ENCODE measurements around the gene CCDC187.
"Not testable (repeated sequence)": the region's sequence is repeated elsewhere in the genome, so short reads cannot be mapped to it uniquely, and the experiment has no call there.

The CCDC187 gene

DNA sequence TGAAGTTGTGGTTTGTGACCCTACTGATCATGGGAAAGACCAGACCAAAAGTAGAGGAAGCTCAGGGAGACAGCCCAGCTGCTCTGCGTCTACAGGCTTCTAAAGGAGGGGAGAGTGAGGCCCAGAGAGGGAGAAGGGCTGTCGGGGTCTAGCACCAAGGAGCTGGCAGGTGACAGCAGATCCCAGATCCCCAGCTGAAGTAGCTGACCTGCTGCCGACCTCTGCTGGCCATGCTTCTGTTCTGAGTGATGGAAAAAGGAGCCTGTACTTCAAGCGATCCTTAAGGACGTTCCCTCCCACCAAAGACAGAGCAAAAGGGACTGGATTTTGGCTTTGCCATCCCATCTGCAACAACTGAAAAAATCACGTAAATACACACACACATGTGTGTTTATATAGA is 35.6 kb downstream of the CCDC187 start:
- DNase-seq, result peak in 2 of 51 donors; percentile 11 to 13

DNA sequence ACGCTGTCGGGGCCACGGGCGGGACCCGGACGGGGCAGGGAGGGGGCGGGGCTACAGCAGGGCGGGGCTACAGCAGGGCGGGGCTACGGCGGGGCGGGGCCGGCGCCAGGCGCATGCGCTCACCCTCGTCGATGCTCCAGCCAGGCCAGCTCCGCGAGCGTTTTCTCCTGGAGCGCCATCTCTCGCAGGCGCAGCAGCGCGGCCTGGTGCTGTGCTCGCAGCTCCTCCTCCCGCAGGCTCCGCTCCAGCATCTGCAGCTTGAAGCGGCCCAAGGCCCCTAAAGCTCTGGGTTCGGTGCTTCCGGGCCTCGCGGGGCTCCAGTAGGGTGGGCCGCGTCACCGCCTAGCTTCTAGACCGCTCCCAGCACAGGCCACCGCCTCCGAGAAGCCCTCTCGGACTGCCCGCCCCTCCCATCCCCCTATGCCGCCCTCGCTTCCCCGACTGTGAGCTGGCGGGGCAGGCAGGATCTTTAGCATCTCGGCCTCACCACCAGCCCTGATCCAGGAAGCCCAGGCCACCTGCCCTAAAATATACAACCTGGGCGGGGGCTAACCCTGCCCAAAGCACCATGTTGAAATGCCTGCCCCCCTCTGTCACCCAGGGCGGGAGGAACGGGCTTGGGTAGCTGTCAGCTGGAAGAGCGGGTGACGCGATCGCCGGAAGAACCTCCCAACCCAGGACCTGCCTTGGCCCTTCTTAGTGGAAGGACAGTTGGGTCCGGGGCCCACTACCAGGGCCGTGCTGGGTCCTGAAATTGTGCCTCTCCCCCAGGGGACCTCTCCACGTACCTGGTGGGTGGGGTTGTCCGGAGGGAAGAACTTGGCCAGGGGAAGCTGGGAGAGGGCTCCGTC is 36.4 kb downstream of the CCDC187 start:
- peak in 49 of 51 donors; percentile 10 to 88 (median 71) for DNase-seq

GRCh38 chr9:136266641-136267040 is 37.3 kb downstream of the CCDC187 start:
- DNase-seq, result not testable (repeated sequence)

GRCh38 chr9:136265561-136266355 is 38.1 kb downstream of the CCDC187 start:
- no peak for DNase-seq

DNA sequence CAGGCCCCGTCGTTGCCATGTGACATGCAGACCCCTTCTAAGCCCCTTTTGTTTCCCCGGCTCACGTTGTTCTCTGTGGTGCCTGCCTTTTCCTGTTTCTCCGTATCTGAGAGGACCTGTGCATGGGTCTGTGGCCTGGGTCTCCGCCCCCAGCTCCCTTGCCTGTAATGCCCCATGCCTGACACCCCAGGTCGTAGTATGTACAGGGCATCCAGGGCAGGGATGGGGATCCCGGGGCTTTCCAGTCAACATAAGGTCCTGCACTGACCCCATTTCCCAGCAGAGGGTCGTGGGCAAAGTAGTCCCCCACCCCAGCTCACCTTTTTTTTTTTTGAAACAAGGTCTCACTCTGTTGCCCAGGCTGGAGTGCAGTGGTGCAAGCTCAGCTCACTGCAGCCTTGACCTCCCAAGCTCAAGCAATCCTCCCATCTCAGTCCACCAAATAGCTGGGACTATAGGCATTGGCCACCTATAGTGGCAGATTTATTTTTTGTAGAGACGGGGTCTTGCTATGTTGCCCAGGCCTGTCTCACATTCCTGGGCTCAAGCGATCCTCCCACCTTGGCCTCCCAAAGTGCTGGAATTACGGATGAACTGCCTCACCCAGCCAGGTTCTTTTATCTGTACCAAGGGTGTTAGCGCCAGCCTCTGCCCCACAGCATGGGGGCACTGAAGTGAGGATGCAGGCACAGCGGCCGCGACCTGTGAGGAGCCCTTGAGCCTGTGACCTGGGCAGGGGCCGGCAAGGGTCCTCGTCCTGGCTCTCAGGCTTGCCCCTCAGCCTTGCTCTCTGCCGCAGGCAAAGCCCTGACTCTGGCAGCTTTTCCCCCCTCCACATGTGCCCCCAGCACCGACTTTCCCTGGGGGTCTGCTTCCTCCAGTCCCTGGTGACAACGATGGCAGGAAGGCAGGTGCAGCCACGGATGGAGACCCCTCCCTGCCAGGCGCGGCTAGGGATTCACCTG is 39.2 kb downstream of the CCDC187 start:
- no peak for DNase-seq

GRCh38 chr9:136264031-136264430 is 39.9 kb downstream of the CCDC187 start:
- no peak for DNase-seq

- DNase-seq, result no peak
Measured at GRCh38 chr9:136262671-136263178, 41.2 kb downstream of the CCDC187 start.

GRCh38 chr9:136261686-136262430 is 42.0 kb downstream of the CCDC187 start:
- no peak for DNase-seq

DNA sequence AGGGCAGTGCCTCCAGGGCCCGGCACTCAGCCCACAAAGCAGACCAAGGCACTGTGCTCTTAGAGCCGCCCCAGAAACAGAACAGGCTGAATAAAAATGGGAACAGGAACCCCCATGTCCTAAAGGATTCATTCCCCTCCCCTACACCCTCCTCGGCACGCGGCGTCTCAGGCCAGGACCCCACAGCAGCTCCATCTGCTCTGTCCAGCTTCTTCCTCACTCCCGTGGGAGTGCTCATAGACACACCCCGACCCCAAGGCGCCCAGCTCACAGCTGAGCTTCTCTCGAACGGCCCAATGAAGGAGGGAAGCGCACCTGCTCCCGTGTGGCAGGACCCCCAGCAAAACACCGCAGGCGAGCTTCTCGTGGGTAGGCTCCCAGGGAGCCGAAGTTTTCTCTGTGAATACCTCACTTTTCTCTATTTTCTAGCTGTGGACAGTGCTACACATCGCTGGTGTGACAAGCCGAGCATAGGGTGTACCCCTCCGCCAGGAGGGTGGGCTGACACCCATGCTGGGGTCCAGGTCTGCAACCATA is 42.9 kb downstream of the CCDC187 start:
- DNase-seq, result no peak

GRCh38 chr9:136260521-136260920 is 43.4 kb downstream of the CCDC187 start:
- DNase-seq, result no peak

DNA sequence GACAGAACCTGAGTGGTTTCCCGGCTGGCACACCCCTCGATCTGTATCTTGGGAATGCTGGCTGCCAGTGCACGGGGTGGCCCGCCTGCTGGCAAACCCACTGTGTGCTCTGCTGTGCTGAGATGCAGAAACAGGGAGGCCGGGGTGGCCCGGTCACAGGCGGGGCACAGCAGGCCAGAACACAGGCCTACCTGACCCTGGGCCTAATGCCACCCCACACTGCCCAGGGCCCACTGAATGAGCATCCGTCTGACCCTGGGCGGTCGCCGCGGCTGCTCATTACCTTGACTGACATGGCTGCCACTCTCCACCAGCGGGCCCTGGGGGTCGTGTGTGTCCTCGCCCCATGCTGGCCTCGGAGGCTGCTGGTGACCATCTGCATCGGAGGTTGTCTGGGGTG is 44.1 kb downstream of the CCDC187 start:
- DNase-seq, result no peak

GRCh38 chr9:136259517-136259813 is 44.4 kb downstream of the CCDC187 start:
- no peak for DNase-seq

- DNase-seq, result no peak
Measured at GRCh38 chr9:136258786-136259516, 44.9 kb downstream of the CCDC187 start.

- DNase-seq, result no peak
Measured at GRCh38 chr9:136258299-136258625, 45.6 kb downstream of the CCDC187 start.

DNA sequence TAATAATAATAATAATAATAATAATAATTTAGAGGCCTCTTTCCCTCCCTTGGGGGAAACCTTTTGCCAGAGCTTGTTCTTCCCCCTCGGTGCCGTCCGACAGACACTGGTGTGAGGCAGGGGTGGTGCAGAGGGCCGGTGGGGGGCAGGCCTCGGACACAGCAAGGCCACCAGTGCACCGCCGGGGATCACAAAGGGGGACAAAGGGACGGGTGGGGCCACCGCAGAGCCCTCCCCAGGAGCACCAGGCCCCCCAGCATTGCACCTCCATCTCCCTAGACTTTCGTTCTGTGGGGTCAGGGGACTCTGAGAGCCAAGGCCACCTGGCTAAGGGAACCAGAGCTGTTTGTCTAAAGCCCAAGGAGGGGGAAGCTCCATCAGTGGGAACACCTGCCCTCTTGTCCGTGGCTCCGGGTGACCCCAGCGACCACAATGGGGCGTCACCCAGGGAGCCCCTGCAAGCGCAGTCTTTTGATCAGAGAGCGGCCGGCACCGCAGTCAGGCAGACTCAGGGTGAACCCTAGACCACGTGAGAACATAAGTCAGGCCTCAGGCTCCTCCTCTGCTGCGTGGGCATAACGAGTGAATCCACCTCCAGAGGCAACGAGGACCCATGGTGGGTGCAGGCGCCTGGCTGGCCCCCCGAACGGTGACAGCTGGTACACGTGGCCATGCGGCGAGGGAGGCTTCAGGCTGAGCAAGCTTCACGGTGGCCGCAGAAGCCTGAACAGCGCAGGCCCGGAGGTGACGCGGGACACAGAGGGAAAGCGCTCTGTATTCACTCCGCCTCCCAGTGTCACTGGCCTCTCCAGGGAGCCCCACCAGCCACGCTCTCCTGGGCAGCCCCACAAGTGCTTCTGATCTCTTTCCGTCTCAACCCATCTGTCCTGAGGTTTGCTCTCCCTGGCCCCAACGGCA is 46.3 kb downstream of the CCDC187 start:
- DNase-seq, result no peak

DNA sequence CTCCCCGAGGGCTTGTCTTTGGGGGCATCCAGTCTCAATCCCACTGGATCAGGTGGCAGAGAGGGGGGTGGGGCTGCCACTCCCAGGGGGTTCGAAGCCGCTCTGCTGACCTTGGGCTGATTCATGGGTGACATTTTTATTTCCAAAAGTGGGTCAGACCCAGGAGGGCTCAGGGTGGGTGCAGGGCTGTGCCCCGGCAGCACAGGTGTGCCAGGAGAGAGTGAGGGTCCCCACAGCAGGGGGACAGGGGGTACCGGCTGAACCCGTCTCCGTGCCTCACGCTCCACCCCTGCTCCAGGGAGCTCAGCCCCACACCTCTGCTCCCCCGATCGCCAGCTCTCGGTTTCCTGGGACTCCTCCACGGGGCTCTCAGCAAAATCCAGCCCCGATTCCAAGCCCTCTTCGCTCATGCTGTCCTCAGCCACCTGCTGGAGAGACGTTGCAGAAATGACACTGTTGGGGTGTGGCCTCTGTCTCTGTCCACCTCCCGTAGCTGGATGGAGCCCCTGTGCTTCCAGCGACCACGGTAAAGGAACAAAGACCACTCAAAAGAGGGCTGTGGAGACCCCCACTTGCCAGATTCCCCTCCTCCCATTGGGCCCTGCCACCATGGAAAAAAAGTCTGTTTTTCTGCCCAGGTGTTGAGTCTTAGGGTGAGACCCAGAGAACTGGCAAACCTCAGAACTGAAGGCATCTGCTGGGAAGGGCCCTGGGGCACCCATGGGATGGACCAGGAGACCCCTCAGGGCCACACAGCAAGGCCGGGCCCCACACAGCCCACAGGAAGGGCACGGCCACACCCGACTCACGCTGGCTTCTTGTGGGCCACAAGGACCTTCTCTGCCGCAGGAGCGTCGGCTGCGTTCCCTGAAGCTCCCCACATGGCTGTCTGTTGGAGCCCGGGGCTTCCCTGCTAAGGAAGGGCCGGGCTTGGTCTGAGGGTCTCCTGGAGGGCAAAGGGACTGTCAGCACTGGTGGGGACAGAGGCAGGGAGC is 47.7 kb downstream of the CCDC187 start:
- DNase-seq, result no peak

- no peak for DNase-seq
Measured at GRCh38 chr9:136255166-136255538, 48.7 kb downstream of the CCDC187 start.

All from hypothalamus (tissue), 51 donors.